NT2/D1 (cell line): ENCODE measurements around the gene ZNF469.

ENCODE experiments used
- SUZ12 ChIP-seq: IDR thresholded peaks from 2 replicates; pipeline ENCODE4 v1.6.1; 2011; ENCODE audit not compliant: insufficient read length, insufficient read depth; ENCODE audit errors: extremely low read depth
- ZNF274 ChIP-seq: IDR thresholded peaks from 2 replicates; pipeline ENCODE4 v1.6.1; 2011; ENCODE audit warnings: mild to moderate bottlenecking, low read depth, low read length

GRCh38 chr16:88342491-88342890, 40.3 kb upstream of the ZNF469 start:
- TF ChIP-seq ZNF274, result no peak
- no peak for TF ChIP-seq SUZ12
